HEK293 (cell line): ENCODE results near the gene DUSP1.

Experiments
- EGR2 ChIP-seq: fragments of 450-650 bp; formaldehyde crosslinking; IDR thresholded peaks from 2 replicates; pipeline ENCODE4 v1.5.1; 2016; ENCODE audit warnings: low read depth, missing biosample characterization, missing genetic modification characterization
- ELK4 ChIP-seq: IDR thresholded peaks from 2 replicates; pipeline ENCODE4 v1.6.1; 2011; ENCODE audit warnings: mild to moderate bottlenecking, low read depth, low read length, borderline replicate concordance
- FEZF1 ChIP-seq: fragments of 450-650 bp; formaldehyde crosslinking; IDR thresholded peaks from 2 replicates; pipeline ENCODE4 v1.5.1; 2016; ENCODE audit warnings: missing biosample characterization, missing genetic modification characterization
- HOXA7 ChIP-seq: sonication (generic); formaldehyde crosslinking; IDR thresholded peaks from 2 replicates; pipeline ENCODE4 v1.8.1; 2022; ENCODE audit warnings: missing genetic modification reagents, borderline replicate concordance
- KLF7 ChIP-seq: fragments of 450-650 bp; formaldehyde crosslinking; IDR thresholded peaks from 2 replicates; pipeline ENCODE4 v1.5.1; 2016; ENCODE audit warnings: missing biosample characterization, missing genetic modification characterization, borderline replicate concordance
- KLF8 ChIP-seq: fragments of 450-650 bp; formaldehyde crosslinking; IDR thresholded peaks from 2 replicates; pipeline ENCODE4 v1.5.1; 2016; ENCODE audit warnings: missing biosample characterization, missing genetic modification characterization
- KLF9 ChIP-seq: fragments of 450-650 bp; formaldehyde crosslinking; IDR thresholded peaks from 2 replicates; pipeline ENCODE4 v1.5.1; 2016; ENCODE audit warnings: missing biosample characterization, missing genetic modification characterization, low read depth
- PRDM1 ChIP-seq: fragments of 450-650 bp; formaldehyde crosslinking; IDR thresholded peaks from 2 replicates; pipeline ENCODE4; 2016; ENCODE audit warnings: missing biosample characterization, missing genetic modification characterization
- REPIN1 ChIP-seq: fragments of 450-650 bp; formaldehyde crosslinking; IDR thresholded peaks from 2 replicates; pipeline ENCODE4 v1.5.1; 2017; ENCODE audit warnings: missing biosample characterization, missing genetic modification characterization, low read depth
- TCF7L2 ChIP-seq: IDR thresholded peaks from 2 replicates; pipeline ENCODE4 v1.6.1; 2011; ENCODE audit warnings: low read depth, mild to moderate bottlenecking, inconsistent platforms, low read length, moderate library complexity, borderline replicate concordance
- ZBTB17 ChIP-seq: fragments of 450-650 bp; formaldehyde crosslinking; IDR thresholded peaks from 2 replicates; pipeline ENCODE4 v1.5.1; 2016; ENCODE audit warnings: missing biosample characterization, missing genetic modification characterization
- ZEB2 ChIP-seq: fragments of 450-650 bp; formaldehyde crosslinking; IDR thresholded peaks from 2 replicates; pipeline ENCODE4 v1.5.1; 2016; ENCODE audit warnings: missing biosample characterization, missing genetic modification characterization
- ZFP41 ChIP-seq: fragments of 450-650 bp; formaldehyde crosslinking; IDR thresholded peaks from 2 replicates; pipeline ENCODE4 v1.5.1; 2016; ENCODE audit warnings: missing biosample characterization, missing genetic modification characterization, borderline replicate concordance
- ZNF138 ChIP-seq: fragments of 450-650 bp; formaldehyde crosslinking; IDR thresholded peaks from 2 replicates; pipeline ENCODE4 v1.5.1; 2016; ENCODE audit warnings: missing biosample characterization, missing genetic modification characterization, borderline replicate concordance
- ZNF16 ChIP-seq: fragments of 450-650 bp; formaldehyde crosslinking; IDR thresholded peaks from 2 replicates; pipeline ENCODE4 v1.5.1; 2016; ENCODE audit warnings: low read depth, missing biosample characterization, missing genetic modification characterization
- ZNF19 ChIP-seq: fragments of 450-650 bp; formaldehyde crosslinking; IDR thresholded peaks from 2 replicates; pipeline ENCODE4; 2016; ENCODE audit warnings: missing biosample characterization, missing genetic modification characterization, low read depth
- ZNF266 ChIP-seq: fragments of 450-650 bp; formaldehyde crosslinking; IDR thresholded peaks from 2 replicates; pipeline ENCODE4 v1.5.1; 2016; ENCODE audit warnings: missing biosample characterization, missing genetic modification characterization, low read depth
- ZNF302 ChIP-seq: fragments of 450-650 bp; formaldehyde crosslinking; IDR thresholded peaks from 2 replicates; pipeline ENCODE4 v1.5.1; 2016; ENCODE audit warnings: missing biosample characterization, missing genetic modification characterization, low read depth
- ZNF37A ChIP-seq: fragments of 450-650 bp; IDR thresholded peaks from 2 replicates; pipeline ENCODE4 v1.5.1; 2018; ENCODE audit warnings: missing biosample characterization, missing genetic modification characterization
- ZNF544 ChIP-seq: fragments of 450-650 bp; formaldehyde crosslinking; IDR thresholded peaks from 2 replicates; pipeline ENCODE4 v1.5.0; 2017; ENCODE audit warnings: missing biosample characterization, missing genetic modification characterization
- ZNF548 ChIP-seq: fragments of 450-650 bp; formaldehyde crosslinking; IDR thresholded peaks from 2 replicates; pipeline ENCODE4 v1.5.1; 2016; ENCODE audit warnings: missing biosample characterization, missing genetic modification characterization
- ZNF558 ChIP-seq: fragments of 450-650 bp; formaldehyde crosslinking; IDR thresholded peaks from 2 replicates; pipeline ENCODE4 v1.5.1; 2016; ENCODE audit warnings: missing biosample characterization, missing genetic modification characterization
- ZNF645 ChIP-seq: fragments of 450-650 bp; formaldehyde crosslinking; IDR thresholded peaks from 2 replicates; pipeline ENCODE4; 2016; ENCODE audit warnings: missing biosample characterization, missing genetic modification characterization
- ZNF692 ChIP-seq: fragments of 450-650 bp; formaldehyde crosslinking; IDR thresholded peaks from 2 replicates; pipeline ENCODE4 v1.5.1; 2016; ENCODE audit warnings: missing biosample characterization, missing genetic modification characterization
- ZNF747 ChIP-seq: fragments of 450-650 bp; formaldehyde crosslinking; IDR thresholded peaks from 2 replicates; pipeline ENCODE4 v1.5.1; 2016; ENCODE audit warnings: missing biosample characterization, missing genetic modification characterization
- ZNF791 ChIP-seq: fragments of 450-650 bp; formaldehyde crosslinking; IDR thresholded peaks from 2 replicates; pipeline ENCODE4 v1.5.1; 2016; ENCODE audit warnings: missing biosample characterization, missing genetic modification characterization
- ZNF830 ChIP-seq: fragments of 450-650 bp; IDR thresholded peaks from 2 replicates; pipeline ENCODE4 v1.5.0; 2018; ENCODE audit warnings: missing biosample characterization, missing genetic modification characterization, low read depth, mild to moderate bottlenecking, moderate library complexity
- TF ChIP-seq, protein P1 (sequence below): fragments of 450-650 bp; IDR thresholded peaks from 2 replicates; pipeline ENCODE4 v1.5.1; 2018; ENCODE audit warnings: missing biosample characterization, missing genetic modification characterization
- TF ChIP-seq, protein P2 (sequence below): fragments of 450-650 bp; IDR thresholded peaks from 2 replicates; pipeline ENCODE4 v1.5.1; 2018; ENCODE audit warnings: missing biosample characterization, mild to moderate bottlenecking, missing genetic modification characterization
- TF ChIP-seq, protein P3 (sequence below): fragments of 450-650 bp; formaldehyde crosslinking; conservative IDR thresholded peaks from 2 replicates; pipeline ENCODE4 v1.5.1; 2016; ENCODE audit warnings: low read depth, missing biosample characterization, missing genetic modification characterization

DUSP1 gene

DNA sequence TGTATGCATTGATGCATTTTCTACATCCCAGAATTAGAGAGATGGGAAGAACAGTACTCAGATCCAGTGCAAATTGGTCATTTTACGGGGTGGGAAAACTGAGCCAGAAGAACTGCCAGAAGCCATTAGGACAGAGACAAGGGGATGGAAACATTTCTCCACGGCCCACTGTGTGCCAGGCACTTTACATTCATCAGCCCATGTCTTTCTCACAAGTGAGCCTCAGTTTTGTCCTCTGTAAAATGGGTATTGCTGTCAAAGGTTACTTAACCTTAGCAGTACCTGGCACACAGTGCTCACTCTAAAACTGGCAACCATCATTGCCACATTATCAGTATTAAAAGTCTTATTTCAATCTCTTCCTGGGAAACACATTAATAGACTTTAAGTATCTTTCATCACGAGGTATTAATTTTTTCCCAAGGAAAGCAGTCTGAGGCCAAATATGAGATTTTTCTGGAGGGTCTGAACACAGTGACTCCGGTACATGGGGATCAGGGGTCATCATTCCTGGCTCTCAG, 5.2 kb downstream of the DUSP1 start (continued):
- TF ChIP-seq ZNF302 (tag by site-specific recombination) = no peak
- TF ChIP-seq ZNF37A (tag by site-specific recombination) = no peak
- TF ChIP-seq REPIN1 = 0 out of 2 replicates have a peak, but pooled peaks have one; percentile 8
- TF ChIP-seq TCF7L2 = no peak
- no peak for TF ChIP-seq ZFP41 (tag by site-specific recombination)
- TF ChIP-seq, protein P1, sequence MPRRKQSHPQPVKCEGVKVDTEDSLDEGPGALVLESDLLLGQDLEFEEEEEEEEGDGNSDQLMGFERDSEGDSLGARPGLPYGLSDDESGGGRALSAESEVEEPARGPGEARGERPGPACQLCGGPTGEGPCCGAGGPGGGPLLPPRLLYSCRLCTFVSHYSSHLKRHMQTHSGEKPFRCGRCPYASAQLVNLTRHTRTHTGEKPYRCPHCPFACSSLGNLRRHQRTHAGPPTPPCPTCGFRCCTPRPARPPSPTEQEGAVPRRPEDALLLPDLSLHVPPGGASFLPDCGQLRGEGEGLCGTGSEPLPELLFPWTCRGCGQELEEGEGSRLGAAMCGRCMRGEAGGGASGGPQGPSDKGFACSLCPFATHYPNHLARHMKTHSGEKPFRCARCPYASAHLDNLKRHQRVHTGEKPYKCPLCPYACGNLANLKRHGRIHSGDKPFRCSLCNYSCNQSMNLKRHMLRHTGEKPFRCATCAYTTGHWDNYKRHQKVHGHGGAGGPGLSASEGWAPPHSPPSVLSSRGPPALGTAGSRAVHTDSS (tag by site-specific recombination) = peak; percentile 39; the same call in 1 of the 2 replicates
- TF ChIP-seq, protein P2, sequence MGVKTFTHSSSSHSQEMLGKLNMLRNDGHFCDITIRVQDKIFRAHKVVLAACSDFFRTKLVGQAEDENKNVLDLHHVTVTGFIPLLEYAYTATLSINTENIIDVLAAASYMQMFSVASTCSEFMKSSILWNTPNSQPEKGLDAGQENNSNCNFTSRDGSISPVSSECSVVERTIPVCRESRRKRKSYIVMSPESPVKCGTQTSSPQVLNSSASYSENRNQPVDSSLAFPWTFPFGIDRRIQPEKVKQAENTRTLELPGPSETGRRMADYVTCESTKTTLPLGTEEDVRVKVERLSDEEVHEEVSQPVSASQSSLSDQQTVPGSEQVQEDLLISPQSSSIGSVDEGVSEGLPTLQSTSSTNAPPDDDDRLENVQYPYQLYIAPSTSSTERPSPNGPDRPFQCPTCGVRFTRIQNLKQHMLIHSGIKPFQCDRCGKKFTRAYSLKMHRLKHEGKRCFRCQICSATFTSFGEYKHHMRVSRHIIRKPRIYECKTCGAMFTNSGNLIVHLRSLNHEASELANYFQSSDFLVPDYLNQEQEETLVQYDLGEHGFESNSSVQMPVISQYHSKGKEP (tag by site-specific recombination) = no peak
- no peak for TF ChIP-seq PRDM1
- TF ChIP-seq ZNF266 (tag by site-specific recombination) = no peak
- TF ChIP-seq FEZF1 (tag by site-specific recombination) = 0 out of 2 replicates have a peak, but pooled peaks have one; percentile 10
- peak; percentile 9; the same call in 1 of the 2 replicates for TF ChIP-seq KLF8 (tag by site-specific recombination)
- TF ChIP-seq ZNF16 (tag by site-specific recombination) = no peak
- TF ChIP-seq ZNF558 = no peak
- no peak for TF ChIP-seq HOXA7
- TF ChIP-seq KLF9 = no peak
- TF ChIP-seq, protein P3, sequence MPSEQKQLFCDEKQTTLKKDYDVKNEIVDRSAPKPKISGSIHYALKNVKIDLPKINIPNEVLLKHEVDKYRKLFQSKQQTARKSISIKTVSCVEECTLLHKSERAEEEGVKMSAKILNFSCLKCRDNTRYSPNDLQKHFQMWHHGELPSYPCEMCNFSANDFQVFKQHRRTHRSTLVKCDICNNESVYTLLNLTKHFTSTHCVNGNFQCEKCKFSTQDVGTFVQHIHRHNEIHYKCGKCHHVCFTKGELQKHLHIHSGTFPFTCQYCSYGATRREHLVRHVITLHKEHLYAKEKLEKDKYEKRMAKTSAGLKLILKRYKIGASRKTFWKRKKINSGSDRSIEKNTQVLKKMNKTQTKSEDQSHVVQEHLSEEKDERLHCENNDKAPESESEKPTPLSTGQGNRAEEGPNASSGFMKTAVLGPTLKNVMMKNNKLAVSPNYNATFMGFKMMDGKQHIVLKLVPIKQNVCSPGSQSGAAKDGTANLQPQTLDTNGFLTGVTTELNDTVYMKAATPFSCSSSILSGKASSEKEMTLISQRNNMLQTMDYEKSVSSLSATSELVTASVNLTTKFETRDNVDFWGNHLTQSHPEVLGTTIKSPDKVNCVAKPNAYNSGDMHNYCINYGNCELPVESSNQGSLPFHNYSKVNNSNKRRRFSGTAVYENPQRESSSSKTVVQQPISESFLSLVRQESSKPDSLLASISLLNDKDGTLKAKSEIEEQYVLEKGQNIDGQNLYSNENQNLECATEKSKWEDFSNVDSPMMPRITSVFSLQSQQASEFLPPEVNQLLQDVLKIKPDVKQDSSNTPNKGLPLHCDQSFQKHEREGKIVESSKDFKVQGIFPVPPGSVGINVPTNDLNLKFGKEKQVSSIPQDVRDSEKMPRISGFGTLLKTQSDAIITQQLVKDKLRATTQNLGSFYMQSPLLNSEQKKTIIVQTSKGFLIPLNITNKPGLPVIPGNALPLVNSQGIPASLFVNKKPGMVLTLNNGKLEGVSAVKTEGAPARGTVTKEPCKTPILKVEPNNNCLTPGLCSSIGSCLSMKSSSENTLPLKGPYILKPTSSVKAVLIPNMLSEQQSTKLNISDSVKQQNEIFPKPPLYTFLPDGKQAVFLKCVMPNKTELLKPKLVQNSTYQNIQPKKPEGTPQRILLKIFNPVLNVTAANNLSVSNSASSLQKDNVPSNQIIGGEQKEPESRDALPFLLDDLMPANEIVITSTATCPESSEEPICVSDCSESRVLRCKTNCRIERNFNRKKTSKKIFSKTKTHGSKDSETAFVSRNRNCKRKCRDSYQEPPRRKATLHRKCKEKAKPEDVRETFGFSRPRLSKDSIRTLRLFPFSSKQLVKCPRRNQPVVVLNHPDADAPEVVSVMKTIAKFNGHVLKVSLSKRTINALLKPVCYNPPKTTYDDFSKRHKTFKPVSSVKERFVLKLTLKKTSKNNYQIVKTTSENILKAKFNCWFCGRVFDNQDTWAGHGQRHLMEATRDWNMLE = no peak
- no peak for TF ChIP-seq ZNF692 (tag by site-specific recombination)
- TF ChIP-seq ZNF791 (tag by site-specific recombination) = no peak
- TF ChIP-seq ZNF19 (tag by site-specific recombination) = no peak
- 0 out of 2 replicates have a peak, but pooled peaks have one; percentile 0 for TF ChIP-seq ZBTB17
- TF ChIP-seq ZNF830 (tag by site-specific recombination) = no peak
- TF ChIP-seq ZNF645 (tag by site-specific recombination) = no peak
- no peak for TF ChIP-seq ZEB2
- TF ChIP-seq EGR2 (tag by site-specific recombination) = no peak
- no peak for TF ChIP-seq KLF7 (tag by site-specific recombination)
- TF ChIP-seq ELK4 = no peak
- TF ChIP-seq ZNF548 (tag by site-specific recombination) = no peak
- no peak for TF ChIP-seq ZNF138 (tag by site-specific recombination)
- no peak for TF ChIP-seq ZNF544 (tag by site-specific recombination)
- TF ChIP-seq ZNF747 = no peak
